ENCODE data around the gene PCDH8.

PCDH8 gene

GRCh38 chr13:52837850-52838249 lies 10.6 kb downstream of the PCDH8 start:
- Histone ChIP-seq H3K4me1 (ENCODE audit: control insufficient read depth, insufficient read depth, low read depth, low read length) (no peaks in the 10 kb centered on the region), H3K9me3 (ENCODE audit: control insufficient read depth, low read length) (no peaks in the 10 kb centered on the region), H2BK15ac (ENCODE audit: low read depth, poor library complexity, severe bottlenecking) (no peak overlapping the region), H3K18ac (ENCODE audit: low read depth in 1 of 2, low read length in 2 of 2) (no peak overlapping the region), H3K27ac (ENCODE audit: low read length, poor library complexity, severe bottlenecking) (no peak overlapping the region), H3K23ac (ENCODE audit: low read length in 2 of 2) (no peak overlapping the region), H4K8ac (ENCODE audit: low read length) (no peak overlapping the region), H2BK120ac (ENCODE audit: low read depth, low read length) (no peak overlapping the region), H2AFZ (ENCODE audit: low read depth, low read length) (no peak overlapping the region), H3K36me3 (ENCODE audit: control insufficient read depth in 1 of 2, insufficient read depth in 2 of 2, low read depth in 1 of 2, low read length in 2 of 2) (no peaks in the 10 kb centered on the region), H3K14ac (ENCODE audit: low read length in 2 of 2) (no peak overlapping the region), H2AK5ac (ENCODE audit: low read length, severe bottlenecking) (no peak overlapping the region), H4K91ac (ENCODE audit: low read length) (no peak overlapping the region), H3K27me3 (ENCODE audit: control insufficient read depth in 1 of 2, insufficient read depth in 1 of 2, low read length in 2 of 2) (peaks cover 0 to 16% of the 10 kb centered on the region in 2 experiments), H3K4me2 (ENCODE audit: low read length, poor library complexity, severe bottlenecking) (no peak overlapping the region), H3K79me1 (replicated peaks; ENCODE audit: low read length, poor library complexity, severe bottlenecking) (no peaks in the 10 kb centered on the region), H2BK12ac (ENCODE audit: low read length in 2 of 2) (no peak overlapping the region), H2BK5ac (ENCODE audit: low read depth, low read length, poor library complexity, severe bottlenecking) (no peak overlapping the region), H3K4ac (ENCODE audit: low read depth in 1 of 2, low read length in 2 of 2) (no peak overlapping the region), H3K4me3 (ENCODE audit: insufficient read depth in 1 of 2, low read depth in 1 of 2, low read length in 2 of 2) (no peak overlapping the region), H3K9ac (ENCODE audit: low read length) (no peak overlapping the region)
- DNase-seq: no peak
- WGBS: no CpG with 5 or more reads among the region's 2 CpGs

DNA sequence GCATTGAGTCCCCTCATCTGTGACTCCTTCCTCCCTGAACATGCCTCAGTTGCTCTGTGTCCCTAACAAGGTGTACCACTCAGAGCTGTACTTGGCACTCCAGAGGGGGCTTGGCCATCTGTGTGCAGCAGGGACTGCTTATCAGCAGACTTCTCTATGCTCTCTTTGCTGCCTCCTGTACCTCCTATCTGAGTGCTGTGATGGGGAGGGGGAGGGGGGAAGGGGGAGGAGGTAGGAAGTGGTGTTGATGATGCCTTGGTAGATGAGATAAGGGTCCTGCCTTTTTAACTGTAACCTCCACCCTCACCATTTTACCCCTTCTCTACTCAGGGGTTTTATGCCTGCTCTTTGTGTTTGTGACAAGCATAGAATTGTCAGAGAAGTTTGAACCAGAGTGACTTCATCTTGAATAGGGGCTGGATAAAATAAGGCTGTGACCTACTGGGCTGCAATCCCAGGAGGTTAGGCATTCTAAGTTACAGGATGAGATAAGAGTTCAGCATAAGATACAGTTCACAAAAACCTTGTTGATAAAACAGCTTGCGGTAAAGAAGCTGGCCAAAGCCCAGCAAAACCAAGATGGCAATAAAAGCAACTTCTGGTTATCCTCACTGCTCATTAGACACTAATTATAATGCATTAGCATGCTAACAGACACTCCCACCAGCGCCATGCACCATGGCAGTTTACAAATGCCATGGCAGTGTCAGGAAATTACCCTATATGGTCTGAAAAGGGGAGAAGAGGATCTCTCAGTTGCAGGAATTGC lies 13.2 kb downstream of the PCDH8 start:
- peaks cover 0 to 4% of the 10 kb centered on the region in 2 experiments for H3K27me3 ChIP-seq (ENCODE audit: control insufficient read depth in 1 of 2, insufficient read depth in 1 of 2, low read length in 2 of 2)
- H2BK15ac ChIP-seq (ENCODE audit: low read depth, poor library complexity, severe bottlenecking): no peak overlapping the region
- H3K23ac ChIP-seq (ENCODE audit: low read length in 2 of 2): no peak overlapping the region
- H3K4me1 ChIP-seq (ENCODE audit: control insufficient read depth, insufficient read depth, low read depth, low read length): no peaks in the 10 kb centered on the region
- H3K79me1 ChIP-seq (replicated peaks; ENCODE audit: low read length, poor library complexity, severe bottlenecking): no peaks in the 10 kb centered on the region
- H2BK5ac ChIP-seq (ENCODE audit: low read depth, low read length, poor library complexity, severe bottlenecking): no peak overlapping the region
- DNase-seq: no peak
- H3K4me3 ChIP-seq (ENCODE audit: insufficient read depth in 1 of 2, low read depth in 1 of 2, low read length in 2 of 2): no peak overlapping the region
- no peak overlapping the region for H3K14ac ChIP-seq (ENCODE audit: low read length in 2 of 2)
- H3K18ac ChIP-seq (ENCODE audit: low read depth in 1 of 2, low read length in 2 of 2): no peak overlapping the region
- no peak overlapping the region for H2AFZ ChIP-seq (ENCODE audit: low read depth, low read length)
- no peaks in the 10 kb centered on the region for H3K9me3 ChIP-seq (ENCODE audit: control insufficient read depth, low read length)
- no peak overlapping the region for H4K8ac ChIP-seq (ENCODE audit: low read length)
- no peak overlapping the region for H2BK12ac ChIP-seq (ENCODE audit: low read length in 2 of 2)
- H3K36me3 ChIP-seq (ENCODE audit: control insufficient read depth in 1 of 2, insufficient read depth in 2 of 2, low read depth in 1 of 2, low read length in 2 of 2): no peaks in the 10 kb centered on the region
- no peak overlapping the region for H2BK120ac ChIP-seq (ENCODE audit: low read depth, low read length)
- H4K91ac ChIP-seq (ENCODE audit: low read length): no peak overlapping the region
- H3K27ac ChIP-seq (ENCODE audit: low read length, poor library complexity, severe bottlenecking): no peak overlapping the region
- H3K4ac ChIP-seq (ENCODE audit: low read depth in 1 of 2, low read length in 2 of 2): no peak overlapping the region
- H2AK5ac ChIP-seq (ENCODE audit: low read length, severe bottlenecking): no peak overlapping the region
- H3K4me2 ChIP-seq (ENCODE audit: low read length, poor library complexity, severe bottlenecking): no peak overlapping the region
- no peak overlapping the region for H3K9ac ChIP-seq (ENCODE audit: low read length)
- WGBS: 38% methylated on average over 2 of the region's 2 CpGs

- Histone ChIP-seq H2BK12ac (ENCODE audit: low read length in 2 of 2) (no peak overlapping the region), H2BK5ac (ENCODE audit: low read depth, low read length, poor library complexity, severe bottlenecking) (no peak overlapping the region), H3K79me1 (replicated peaks; ENCODE audit: low read length, poor library complexity, severe bottlenecking) (no peaks in the 10 kb centered on the region), H2BK15ac (ENCODE audit: low read depth, poor library complexity, severe bottlenecking) (no peak overlapping the region), H3K4me1 (ENCODE audit: control insufficient read depth, insufficient read depth, low read depth, low read length) (no peaks in the 10 kb centered on the region), H3K9me3 (ENCODE audit: control insufficient read depth, low read length) (no peaks in the 10 kb centered on the region), H4K91ac (ENCODE audit: low read length) (no peak overlapping the region), H3K36me3 (ENCODE audit: control insufficient read depth in 1 of 2, insufficient read depth in 2 of 2, low read depth in 1 of 2, low read length in 2 of 2) (no peaks in the 10 kb centered on the region), H3K18ac (ENCODE audit: low read depth in 1 of 2, low read length in 2 of 2) (no peak overlapping the region), H3K27ac (ENCODE audit: low read length, poor library complexity, severe bottlenecking) (no peak overlapping the region), H4K8ac (ENCODE audit: low read length) (no peak overlapping the region), H3K4me3 (ENCODE audit: insufficient read depth in 1 of 2, low read depth in 1 of 2, low read length in 2 of 2) (no peak overlapping the region), H3K4me2 (ENCODE audit: low read length, poor library complexity, severe bottlenecking) (no peak overlapping the region), H2BK120ac (ENCODE audit: low read depth, low read length) (no peak overlapping the region), H3K14ac (ENCODE audit: low read length in 2 of 2) (no peak overlapping the region), H2AK5ac (ENCODE audit: low read length, severe bottlenecking) (no peak overlapping the region), H3K23ac (ENCODE audit: low read length in 2 of 2) (no peak overlapping the region), H3K4ac (ENCODE audit: low read depth in 1 of 2, low read length in 2 of 2) (no peak overlapping the region), H3K27me3 (ENCODE audit: control insufficient read depth in 1 of 2, insufficient read depth in 1 of 2, low read length in 2 of 2) (peaks cover 0 to 2% of the 10 kb centered on the region in 2 experiments), H2AFZ (ENCODE audit: low read depth, low read length) (no peak overlapping the region), H3K9ac (ENCODE audit: low read length) (no peak overlapping the region)
- no peak for DNase-seq
- 79% methylated on average over 5 of the region's 7 CpGs for WGBS
These were observed 15.1 kb downstream of the PCDH8 start for GRCh38 chr13:52833296-52833875.

DNA sequence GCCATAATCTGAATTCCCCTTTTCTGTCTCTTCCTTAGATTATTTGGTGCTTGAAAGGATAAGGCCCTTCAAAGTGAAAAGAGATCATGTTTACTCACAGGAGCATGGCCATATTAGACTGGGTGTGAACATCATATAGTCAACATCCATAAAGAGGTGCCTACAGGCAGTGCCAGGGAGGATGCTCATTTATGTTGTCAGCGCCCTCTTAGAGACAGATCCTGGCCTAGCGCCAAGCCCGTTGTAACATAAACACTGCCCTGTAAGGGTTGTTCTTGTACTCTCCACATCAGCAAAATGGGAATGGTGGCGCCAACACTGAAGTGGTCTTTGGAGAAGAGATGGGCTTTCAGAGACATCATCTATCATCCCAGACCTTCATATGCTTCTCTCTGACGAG lies 16.1 kb downstream of the PCDH8 start:
- H3K9ac ChIP-seq (ENCODE audit: low read length): no peak overlapping the region
- no peaks in the 10 kb centered on the region for H3K4me1 ChIP-seq (ENCODE audit: control insufficient read depth, insufficient read depth, low read depth, low read length)
- no peak overlapping the region for H3K27ac ChIP-seq (ENCODE audit: low read length, poor library complexity, severe bottlenecking)
- H2BK12ac ChIP-seq (ENCODE audit: low read length in 2 of 2): no peak overlapping the region
- H2AFZ ChIP-seq (ENCODE audit: low read depth, low read length): no peak overlapping the region
- H4K8ac ChIP-seq (ENCODE audit: low read length): no peak overlapping the region
- peaks cover 0 to 2% of the 10 kb centered on the region in 2 experiments for H3K27me3 ChIP-seq (ENCODE audit: control insufficient read depth in 1 of 2, insufficient read depth in 1 of 2, low read length in 2 of 2)
- no peak overlapping the region for H3K4ac ChIP-seq (ENCODE audit: low read depth in 1 of 2, low read length in 2 of 2)
- no peak overlapping the region for H3K4me2 ChIP-seq (ENCODE audit: low read length, poor library complexity, severe bottlenecking)
- WGBS: 85% methylated on average over 4 of the region's 5 CpGs
- H3K23ac ChIP-seq (ENCODE audit: low read length in 2 of 2): no peak overlapping the region
- no peaks in the 10 kb centered on the region for H3K36me3 ChIP-seq (ENCODE audit: control insufficient read depth in 1 of 2, insufficient read depth in 2 of 2, low read depth in 1 of 2, low read length in 2 of 2)
- H3K4me3 ChIP-seq (ENCODE audit: insufficient read depth in 1 of 2, low read depth in 1 of 2, low read length in 2 of 2): no peak overlapping the region
- DNase-seq: no peak
- H2BK5ac ChIP-seq (ENCODE audit: low read depth, low read length, poor library complexity, severe bottlenecking): no peak overlapping the region
- H2BK120ac ChIP-seq (ENCODE audit: low read depth, low read length): no peak overlapping the region
- H3K14ac ChIP-seq (ENCODE audit: low read length in 2 of 2): no peak overlapping the region
- no peaks in the 10 kb centered on the region for H3K79me1 ChIP-seq (replicated peaks; ENCODE audit: low read length, poor library complexity, severe bottlenecking)
- no peak overlapping the region for H2BK15ac ChIP-seq (ENCODE audit: low read depth, poor library complexity, severe bottlenecking)
- H4K91ac ChIP-seq (ENCODE audit: low read length): no peak overlapping the region
- no peak overlapping the region for H2AK5ac ChIP-seq (ENCODE audit: low read length, severe bottlenecking)
- H3K18ac ChIP-seq (ENCODE audit: low read depth in 1 of 2, low read length in 2 of 2): no peak overlapping the region
- no peaks in the 10 kb centered on the region for H3K9me3 ChIP-seq (ENCODE audit: control insufficient read depth, low read length)
